ENCODE measurements around the gene EIF5. TPM values are rescaled to one million over a fixed set of nuclear protein-coding genes. Genes with fewer than 3 reads are reported as not detected.

EIF5 gene
- total RNA-seq = 85.5 and 116 TPM in 2 replicates

GRCh38 chr14:103333754-103334643, at the start of gene EIF5:
Gene EIF5, plus strand, starts transcription at chr14:103334237. Its CDS starts 1,624 bp downstream, at chr14:103335861.

DNA sequence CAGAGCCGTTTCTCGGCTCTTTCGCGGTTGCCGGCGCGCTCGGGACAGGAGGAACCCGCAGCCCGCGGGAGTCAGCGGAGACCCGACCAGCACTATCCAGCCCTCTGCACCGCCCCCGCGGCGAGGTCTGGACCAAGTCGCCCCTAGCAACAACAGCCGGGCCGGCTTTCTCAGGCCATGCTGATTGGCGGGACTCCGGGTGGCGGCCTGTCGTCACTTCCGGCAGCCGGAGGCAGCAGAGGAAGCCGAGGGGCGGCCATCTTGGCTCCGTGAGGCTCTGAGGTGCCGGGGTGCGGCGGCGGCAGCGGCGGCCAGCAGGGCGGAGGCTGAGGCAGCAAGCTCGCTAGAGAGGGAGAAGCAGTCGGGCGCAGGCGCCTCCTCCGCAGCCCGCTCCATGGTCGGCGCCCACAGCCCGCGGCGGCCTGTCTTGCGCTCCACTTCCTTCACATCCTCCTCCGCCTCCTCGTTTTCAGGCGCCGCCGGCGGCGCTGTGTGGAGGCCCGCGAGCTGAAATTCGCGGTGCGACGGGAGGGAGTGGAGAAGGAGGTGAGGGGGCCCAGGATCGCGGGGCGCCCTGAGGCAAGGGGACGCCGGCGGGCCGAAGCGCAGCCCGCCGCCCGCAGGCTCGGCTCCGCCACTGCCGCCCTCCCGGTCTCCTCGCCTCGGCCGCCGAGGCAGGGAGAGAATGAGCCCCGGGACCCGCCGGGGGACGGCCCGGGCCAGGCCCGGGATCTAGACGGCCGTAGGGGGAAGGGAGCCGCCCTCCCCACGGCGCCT, 51.3 kb downstream of the EIF5 start, which contains the start of gene MARK3:
MARK3 (plus strand) TSS at position 264 of the 777 bp plus-strand sequence. CDS start 615 bp downstream, outside the sequence.

Other genes with a start within 250 kb of the EIF5 start
- gene EXOC3L4, start 239.5 kb upstream of the EIF5 start, total RNA-seq = 0.48 TPM in 1 of 2 replicates, not detected in the other
- gene TNFAIP2, start 210.8 kb upstream of the EIF5 start, total RNA-seq = 10.0 and 304 TPM in 2 replicates
- gene MARK3, start 51.2 kb downstream of the EIF5 start, total RNA-seq = 51.4 and 70.6 TPM in 2 replicates
- gene CKB, start 188.6 kb downstream of the EIF5 start, total RNA-seq = 33.5 and 34.5 TPM in 2 replicates
- gene TRMT61A, start 195.0 kb downstream of the EIF5 start, total RNA-seq = 11.3 and 12.8 TPM in 2 replicates
- gene BAG5, start 228.4 kb downstream of the EIF5 start, total RNA-seq = 34.2 and 39.0 TPM in 2 replicates
- 25.1 and 36.2 TPM in 2 replicates for gene COA8, start 228.7 kb downstream of the EIF5 start, total RNA-seq

Measured in tracheal epithelial cell (primary cell).